Activated T-cell treated with anti-CD3 and anti-CD28 coated beads, Interleukin-2, amount 50 U/mL, for 1 hour (primary cell): ENCODE results near the gene RNU6-7.

Source experiments
- DNase-seq: peaks from one replicate; pipeline ENCODE4 v3.0.0-alpha.2; 2020

RNU6-7 gene

DNA sequence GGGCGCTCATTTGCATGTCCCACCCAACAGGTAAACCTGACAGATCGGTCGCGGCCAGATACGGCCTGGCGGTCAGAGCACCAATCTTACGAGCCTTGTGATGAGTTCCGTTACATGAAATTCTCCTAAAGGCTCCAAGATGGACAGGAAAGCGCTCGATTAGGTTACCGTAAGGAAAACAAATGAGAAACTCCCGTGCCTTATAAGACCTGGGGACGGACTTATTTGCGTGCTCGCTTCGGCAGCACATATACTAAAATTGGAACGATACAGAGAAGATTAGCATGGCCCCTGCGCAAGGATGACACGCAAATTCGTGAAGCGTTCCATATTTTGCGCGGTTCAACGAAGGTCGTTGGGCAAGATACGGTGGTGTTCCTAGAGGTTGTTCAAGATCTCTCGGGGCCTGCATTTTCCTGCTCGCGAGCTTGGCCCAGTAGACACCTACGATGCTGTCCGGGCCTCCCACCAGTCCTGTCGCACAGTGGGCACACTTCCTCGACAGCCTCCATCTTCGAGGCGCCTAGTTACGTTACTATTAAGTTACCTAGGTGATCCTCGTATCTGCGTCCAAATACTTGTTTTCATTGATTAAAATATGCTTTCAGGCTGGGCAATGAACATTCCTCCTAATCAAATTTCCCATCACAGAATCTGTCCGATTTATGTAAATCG, at the start of gene RNU6-7:
TSS of gene RNU6-7 (plus strand) at position 230 of the 675 bp plus-strand sequence.
- DNase-seq: no peak

DNA sequence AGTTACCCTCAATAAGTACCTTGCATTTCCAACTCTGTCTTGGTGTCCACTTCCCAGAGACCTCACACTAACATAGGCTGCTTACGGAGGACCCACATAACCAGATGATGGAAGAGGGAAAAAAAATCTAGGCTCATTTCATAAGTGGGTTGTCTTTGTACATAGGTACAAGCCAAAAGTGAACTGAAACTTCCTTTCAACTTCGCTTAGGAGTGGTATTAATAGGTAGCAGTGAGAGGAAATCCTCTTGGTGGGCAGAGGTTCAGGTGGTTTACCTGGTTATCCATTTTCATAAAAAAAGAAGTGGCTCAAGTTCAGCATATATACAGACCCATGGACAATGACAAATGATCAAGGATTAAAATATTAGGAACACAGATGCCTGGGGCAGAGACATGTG, 35.8 kb upstream of the RNU6-7 start:
- DNase-seq: no peak

DNA sequence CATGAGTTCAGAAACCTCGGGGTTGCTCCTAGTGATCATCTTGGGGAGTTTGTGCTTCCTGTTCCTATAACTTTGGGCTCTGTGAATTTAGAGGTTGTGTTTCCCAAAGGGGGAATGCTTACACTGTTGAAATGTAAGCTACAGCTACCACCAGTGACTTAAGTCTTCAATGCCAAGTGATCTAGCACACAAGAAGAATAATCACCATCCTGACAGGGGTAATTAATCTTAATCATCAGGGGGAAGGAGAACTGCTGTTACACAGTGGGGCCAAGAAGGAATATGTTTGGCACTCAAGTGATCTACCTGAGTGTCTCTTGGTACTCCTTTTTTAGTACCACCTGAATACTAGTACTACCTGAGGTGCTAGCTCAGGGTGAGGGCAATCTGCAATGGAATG, 34.9 kb upstream of the RNU6-7 start:
- no peak for DNase-seq

DNA sequence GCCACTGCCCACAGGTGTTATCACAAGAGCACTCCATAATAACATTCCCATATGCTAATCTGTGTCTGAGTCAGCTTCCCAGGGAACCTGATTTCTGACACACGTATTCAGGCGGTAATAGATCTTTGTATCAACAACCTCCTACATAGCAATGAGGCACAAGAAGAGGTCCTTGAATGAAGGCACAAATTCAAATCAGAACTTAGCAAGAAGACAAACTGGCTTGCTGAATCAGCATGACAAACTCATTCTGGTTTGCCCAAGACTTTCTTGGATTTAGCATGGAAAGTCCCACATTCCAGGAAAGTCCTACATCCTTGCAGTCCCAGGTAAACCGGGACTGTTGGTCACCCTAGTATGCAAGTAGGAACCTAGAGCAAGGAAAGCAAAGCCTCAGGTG, 33.9 kb upstream of the RNU6-7 start:
- no peak for DNase-seq

DNA sequence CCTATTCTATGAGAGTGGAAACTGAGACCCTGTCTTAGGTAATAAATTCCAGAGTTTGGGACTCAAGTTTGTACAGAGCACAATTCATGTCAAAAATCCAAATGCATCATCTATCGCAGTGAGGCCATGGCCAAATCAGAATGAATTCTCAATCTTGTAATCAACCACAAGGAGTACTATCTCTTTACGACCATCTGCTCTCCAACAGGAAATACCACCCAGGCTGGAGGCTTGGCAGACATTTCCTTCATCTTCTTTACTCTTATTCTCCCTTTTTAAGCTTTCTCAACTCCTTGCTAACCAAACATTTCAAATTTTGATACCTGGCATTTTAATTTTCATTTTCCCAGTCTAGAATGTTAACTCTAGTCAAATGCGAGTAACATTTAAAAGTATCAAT, 32.7 kb upstream of the RNU6-7 start:
- DNase-seq: no peak

DNA sequence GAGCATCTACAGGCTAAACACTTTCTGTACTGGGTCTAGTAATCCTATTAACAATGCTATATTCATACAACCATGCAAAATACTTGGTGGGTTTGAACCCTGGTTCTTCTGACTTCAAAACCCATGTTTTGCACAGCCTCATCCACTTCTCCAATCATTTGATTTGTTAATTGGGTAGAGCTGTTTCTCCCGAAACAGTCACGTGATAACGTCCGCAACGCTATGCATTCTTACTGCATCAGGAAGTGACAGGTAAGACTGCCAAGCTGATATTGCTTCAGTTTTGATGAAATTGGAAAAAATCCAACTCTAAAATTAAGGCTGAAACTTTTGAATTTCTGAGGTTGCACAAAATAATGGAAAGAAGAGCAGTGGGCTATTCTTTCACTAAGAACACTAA, 30.4 kb upstream of the RNU6-7 start:
- no peak for DNase-seq

DNA sequence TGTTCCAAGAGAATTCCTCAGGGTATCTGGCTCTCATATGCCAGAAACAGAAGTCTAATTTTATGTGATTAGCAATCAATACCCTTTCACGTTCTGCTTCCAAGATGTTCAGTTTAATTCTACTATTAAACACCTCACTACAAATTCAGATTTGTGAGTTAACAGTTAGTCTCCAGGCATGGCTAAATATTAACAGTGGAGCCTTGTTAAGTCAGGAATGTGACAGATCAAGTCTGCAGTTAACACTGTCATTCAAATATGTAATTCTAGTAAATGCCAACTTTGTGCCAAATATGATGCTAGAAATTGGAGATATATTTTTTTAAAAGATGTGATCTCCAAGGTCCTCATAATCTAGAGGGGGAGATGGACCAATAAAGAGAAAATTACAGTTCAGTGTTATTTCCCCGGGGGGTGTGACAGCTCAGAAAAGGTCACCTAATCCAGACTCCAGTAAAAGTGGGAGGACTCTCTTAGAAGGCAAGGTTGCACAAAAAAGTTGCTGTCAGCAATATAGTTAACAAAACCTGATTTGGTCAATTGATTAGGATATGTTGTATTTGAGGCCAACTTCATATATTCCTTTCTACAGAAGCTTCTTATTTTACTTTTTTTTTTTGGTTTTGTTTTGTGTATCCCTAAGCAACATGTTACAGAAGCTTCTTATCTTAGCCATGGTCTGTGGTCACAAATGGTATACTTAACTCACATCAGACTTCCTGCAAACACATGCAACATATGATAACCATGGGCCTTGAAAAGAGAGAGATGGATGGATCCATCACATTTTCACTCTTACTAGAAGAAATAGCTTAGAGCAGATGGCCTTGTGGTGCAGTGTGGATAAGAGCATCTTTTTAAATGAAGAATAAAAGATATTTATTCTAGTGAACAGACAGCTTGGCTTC, 18.4 kb upstream of the RNU6-7 start:
- no peak for DNase-seq

DNA sequence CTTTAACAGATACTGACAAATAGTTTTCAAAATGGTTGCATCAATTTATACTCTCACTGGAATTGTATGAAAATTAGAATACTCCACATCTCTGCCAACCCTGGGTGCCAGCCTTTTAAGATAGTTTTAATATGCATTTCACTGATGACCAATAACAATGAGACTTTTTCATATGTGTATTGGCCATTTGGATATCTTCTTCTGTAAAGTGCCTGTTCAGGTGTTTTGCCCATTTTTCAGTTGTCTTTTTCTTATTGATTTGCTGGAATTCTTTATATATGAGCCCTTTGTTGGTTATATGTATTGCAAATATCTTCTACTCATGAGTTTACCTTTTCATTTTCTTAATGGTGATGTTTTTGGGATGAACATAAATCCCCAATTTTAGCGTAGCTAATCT, 16.7 kb upstream of the RNU6-7 start:
- DNase-seq: no peak

DNA sequence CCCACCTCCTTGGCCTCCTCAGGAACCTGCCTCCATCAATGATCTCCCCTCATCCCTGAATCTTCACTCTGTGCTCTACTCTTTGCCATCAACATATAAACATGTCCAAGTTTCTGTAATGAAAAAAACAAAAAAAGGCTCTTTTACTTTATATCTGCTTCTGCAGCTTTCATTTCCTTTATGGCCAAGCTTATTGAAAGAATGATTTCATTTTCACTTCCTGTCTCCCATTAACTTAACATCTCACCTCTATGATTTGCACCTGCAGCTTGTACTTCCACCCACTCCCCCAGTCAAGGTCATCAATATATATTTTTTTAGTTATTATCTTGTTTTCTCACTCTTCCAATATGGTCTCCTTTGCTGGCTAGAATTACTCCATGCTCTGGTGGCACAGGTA, 15.6 kb upstream of the RNU6-7 start:
- no peak for DNase-seq

DNA sequence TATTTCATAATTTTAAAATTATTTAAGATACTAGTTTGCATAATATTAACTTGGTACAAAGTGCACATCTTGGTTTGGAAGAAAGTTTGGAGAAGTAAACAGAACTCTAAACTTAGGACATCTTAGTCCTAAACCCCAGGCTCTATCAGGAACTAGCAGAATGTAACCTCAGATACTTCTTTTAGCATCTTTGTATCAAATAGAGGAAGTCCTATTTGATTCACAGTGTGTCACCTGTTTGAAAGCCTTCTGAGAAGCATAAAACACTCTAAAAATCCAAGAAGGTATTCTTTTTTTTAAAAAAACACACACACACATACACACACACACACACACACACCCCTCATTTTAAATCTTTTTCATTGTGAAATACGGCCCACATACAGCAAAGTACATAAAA, 12.0 kb upstream of the RNU6-7 start:
- no peak for DNase-seq

DNA sequence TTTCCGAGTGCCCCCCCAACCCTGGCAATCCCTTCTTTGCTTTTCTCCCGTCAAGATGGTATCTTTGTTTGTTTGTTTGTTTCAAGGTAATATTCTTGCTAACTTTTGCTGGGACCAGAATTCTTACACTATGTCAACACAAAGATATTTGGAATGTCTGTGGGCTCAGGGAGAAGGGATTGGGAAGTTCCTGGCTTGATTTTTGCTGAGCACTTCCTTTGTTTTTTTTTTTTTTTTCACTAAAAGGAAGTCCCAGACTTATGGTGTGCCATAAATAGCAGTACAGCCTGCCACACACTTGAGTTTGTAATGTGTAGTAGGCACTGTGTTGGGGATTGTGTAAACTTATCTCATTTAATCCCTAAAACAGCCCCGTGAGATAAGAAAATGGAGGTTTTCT, 11.2 kb upstream of the RNU6-7 start:
- DNase-seq: no peak

DNA sequence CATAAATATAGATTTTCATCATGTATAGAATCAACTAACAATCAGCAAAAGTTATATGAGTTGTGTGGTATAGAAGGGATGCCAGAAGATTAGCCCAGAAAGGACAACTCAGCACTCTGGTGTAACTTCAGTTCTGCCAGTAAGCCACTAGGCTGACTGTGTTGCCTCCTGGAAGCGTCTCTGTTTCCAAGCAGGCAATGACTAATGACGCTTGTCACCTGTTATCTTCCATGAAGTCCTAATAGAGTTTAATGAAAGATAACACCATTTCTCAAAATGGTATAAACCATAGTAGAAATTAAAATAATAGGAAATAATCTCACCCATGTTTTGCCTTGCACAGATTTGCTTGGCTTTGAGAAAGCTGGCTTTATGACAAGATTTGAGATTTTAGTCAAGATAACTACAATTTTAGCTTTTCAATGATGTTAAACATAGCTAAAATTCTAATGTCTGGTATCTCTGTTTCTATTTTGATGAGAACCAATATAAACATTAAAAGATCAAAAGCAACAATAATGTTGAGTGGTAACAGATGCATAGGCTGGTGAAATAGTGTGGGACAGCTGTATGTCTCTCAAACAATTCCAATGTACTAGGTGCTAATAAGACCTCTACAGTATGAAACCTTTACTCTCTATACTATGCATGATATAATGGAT, 9.0 kb upstream of the RNU6-7 start:
- DNase-seq: no peak

DNA sequence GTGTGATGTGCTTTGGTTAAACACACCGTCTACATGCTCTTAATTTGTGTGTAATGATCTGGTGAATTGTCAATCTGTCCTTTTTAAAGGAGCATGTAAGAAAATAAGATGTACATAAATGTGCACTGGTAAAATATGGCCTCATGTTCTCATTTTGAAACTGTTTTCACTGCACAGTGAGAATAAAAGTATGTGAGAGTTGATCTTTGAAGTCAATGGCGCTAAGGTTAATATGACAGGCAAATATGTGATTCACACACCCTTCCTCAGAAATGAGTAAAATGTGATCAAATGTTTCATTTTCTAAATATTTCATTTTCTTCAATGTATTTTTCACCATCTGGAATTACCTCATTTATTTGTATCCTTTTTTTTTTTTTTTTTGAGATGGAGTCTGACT, 8.3 kb upstream of the RNU6-7 start:
- no peak for DNase-seq

DNA sequence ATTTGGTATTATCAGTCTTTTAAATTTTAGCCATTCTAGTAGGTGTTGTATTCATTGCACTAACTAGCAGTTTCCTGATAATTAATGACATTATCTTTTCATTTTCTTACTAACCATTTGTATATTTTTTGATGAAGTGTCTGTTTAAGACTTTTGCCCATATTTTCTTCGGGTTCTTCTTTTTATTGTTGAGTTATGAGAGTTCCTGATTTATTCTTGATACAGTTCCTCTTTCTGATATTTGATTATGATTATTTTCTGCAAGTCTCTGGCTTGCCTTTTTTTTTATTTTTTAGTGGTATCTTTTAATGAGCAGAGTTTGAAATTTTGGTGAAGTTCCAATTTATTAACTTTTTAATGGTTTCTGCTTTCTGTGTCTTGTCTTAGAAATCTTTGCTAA, 6.2 kb upstream of the RNU6-7 start:
- DNase-seq: no peak

DNA sequence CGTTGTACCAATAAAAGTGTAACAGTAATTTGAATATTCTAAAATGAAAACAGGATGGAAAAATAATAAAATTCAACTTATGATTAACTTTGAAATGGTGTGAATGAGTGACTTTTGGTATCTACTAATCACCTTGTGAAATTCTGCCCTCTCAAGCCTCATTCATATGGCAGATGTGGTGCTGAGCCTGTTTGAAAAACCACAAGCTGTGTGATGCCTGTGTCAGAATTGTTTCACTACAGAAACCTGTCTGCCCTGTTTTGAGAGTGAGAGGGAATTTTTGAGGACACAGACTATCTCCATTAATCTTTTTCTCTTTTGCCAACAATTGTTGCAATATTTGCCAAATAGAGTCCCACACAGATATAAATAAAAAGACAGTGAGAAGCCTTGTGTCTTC, 3.9 kb upstream of the RNU6-7 start:
- DNase-seq: no peak

DNA sequence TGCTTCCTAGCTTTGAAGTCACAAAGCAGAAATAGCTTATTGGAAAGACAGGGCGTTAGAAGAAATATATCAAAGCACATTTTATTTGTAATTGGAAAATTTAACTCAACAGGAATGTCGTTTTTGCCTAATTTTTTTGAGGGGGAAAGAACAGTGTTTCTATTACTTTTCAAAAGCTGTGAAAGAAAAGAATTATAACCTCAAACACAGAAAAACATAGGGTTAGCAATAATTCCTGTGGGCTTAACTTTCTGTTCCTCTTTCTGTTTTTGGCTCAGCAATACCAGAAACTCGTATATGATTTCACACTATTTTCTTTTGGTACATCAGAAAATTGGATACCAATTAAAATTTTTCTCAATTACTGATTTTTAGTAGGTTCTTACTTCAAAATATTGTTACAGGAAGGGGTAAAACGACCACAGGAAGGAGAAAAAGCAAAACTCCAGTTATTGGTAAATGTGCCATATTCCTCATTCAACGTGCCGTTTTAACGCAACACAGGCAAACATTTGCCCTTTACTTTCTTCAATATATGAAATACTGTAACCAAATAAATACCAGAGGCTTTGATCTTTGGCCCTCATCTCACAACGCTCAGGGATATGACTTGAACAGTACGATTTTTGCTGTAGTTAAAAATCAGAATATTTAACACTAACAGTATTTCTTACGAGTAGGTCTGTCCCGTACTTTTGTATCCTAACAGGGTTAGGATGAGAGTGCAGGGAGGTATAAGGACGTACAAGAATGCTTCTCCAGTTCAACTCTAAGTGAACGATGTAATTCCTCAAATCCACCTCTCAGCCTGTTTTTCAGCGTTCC, 1.3 kb upstream of the RNU6-7 start:
- no peak for DNase-seq

DNA sequence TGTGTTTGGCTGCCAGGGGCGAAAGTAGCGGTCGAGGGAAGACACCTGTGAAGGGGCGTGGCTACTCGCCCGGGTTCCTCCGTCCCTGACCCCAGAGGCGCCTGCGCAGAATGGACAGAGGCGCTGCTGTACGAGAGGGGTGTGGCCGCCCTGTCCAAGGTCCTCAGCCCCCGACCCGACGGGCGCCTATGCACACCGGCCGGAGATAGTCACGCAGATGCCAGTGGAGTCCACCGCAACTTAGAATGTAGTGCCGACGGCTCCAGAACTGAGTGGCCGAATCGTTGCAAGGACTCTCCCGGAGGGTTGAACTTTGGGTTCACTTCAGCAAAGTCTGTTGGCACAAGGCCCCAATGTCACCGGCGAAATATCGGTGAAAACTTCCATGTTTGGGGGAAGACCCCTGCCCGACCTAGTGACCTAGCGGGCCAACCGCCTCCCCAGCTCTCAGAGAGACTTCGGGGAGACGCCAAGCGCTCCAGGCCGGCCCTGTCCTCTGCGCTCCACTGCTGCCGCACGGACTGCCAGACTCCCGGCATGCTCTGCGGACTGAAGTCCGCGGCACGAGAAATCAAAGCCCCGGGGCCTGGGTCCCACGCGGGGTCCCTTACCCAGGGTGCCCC, 541 bp upstream of the RNU6-7 start:
- DNase-seq: peak; percentile 72

DNA sequence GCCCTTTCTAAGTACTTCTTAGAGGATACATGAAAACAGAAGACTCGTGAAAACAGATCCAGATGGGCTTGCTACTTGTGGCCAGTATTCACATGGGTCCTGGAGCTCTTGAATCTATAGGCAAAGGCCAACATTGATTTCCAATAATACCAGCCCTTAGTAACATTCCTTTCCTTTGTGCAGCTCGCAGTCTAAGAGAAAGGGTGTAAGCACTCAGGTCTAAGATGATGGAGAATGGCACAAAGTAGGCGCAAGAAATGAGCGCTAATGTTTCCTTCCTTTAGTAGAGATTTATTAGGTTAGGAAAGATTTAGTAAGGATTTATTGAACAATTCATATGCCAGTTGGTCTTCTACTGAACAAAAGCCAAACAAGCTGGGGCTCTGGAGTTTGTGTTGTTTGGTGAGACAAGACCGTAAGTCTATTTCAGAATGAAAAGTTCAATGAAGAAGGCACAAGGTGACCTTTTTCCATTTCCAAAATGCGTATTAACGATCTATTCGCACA, 699 bp downstream of the RNU6-7 start:
- DNase-seq: no peak

DNA sequence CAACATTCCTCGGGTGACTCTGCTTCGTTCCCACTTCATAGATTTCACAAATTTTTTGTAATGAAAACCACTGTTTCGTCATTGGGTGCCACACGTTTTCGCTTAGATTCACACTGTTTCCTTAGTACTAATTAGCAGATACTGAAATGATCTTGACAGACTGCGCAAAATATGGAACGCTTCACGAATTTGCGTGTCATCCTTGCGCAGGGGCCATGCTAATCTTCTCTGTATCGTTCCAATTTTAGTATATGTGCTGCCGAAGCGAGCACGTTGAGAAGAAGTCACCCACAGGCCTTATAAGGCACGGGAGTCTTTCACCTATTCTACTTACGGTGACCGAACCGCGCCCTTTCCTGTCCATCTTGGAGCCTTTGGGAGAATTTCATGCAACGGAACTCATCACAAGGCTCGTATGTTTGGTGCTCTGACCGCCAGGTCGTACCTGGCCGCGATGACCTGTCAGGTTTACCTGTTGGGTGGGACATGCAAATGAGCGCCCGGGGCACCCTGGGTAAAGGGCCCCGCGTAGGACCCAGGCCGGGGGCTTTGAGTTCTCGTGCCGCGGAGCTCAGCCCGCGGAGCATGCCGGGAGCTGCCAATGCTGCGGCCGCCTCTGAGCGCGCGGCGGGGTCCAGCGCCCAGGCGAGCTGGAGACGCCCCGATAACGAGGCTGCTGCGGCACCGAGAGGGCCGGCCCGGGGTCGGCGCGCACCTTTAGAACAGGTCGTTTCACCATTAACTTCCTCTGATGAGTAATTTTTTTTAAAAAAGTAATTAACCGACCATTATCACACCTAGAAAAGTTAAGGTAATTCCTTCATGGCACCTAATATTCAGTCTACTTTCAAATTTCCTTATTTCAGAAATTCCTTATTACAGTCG, 1.4 kb downstream of the RNU6-7 start, which contains the start of gene RNU6-8:
TSS of gene RNU6-8 (minus strand) at position 272 of the 885 bp plus-strand sequence.
- DNase-seq: peak; percentile 86

DNA sequence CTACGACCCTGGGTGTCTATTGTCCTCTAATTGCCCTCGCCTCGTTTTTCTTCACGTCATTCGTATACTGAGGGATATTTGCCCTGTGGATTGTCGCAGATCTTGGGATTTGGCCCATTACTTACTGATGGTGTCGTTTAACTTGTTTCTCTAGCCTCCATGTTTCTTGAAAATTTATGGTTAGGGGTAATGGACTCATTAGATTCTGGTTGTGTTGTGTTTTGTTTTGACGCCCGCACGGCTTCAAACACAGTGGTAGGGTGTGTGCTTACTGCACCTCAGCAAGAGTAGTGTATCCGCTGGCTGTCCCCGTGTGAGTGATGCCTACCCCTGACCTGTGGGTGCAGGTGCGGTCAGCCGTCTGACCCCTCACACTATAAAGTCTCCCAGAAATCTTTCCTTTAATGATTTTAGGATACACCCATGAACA, 2.1 kb downstream of the RNU6-7 start:
- peak; percentile 22 for DNase-seq

DNA sequence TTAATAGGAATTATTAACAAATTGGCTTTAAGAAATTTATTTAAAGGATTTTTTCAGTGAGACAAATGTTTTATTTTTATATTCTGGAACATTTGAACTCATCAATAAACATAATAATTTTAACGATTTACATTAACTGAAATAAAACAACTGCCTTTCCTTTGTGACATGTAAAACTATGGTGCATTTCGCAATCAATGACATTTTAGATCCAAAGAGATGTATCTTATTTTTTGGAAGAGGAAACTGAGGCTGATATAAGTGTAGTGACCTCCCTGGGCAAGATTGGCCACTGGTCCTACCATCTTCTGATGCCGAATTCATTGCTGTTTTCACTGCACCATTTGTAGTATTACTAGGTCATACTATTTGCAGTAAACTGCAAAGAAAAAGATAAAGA, 3.7 kb downstream of the RNU6-7 start:
- DNase-seq: no peak
